ENCODE measurements around the gene ATP5F1B. TPM values are rescaled to one million over a fixed set of nuclear protein-coding genes. Genes with fewer than 3 reads are reported as not detected.

ATP5F1B gene
- total and polyA plus RNA-seq, 2 of the 13 experiments (the other 11 are each of a cell fraction or from before 2014, with no cell fraction given): 1,051 to 1,180 TPM

DNA sequence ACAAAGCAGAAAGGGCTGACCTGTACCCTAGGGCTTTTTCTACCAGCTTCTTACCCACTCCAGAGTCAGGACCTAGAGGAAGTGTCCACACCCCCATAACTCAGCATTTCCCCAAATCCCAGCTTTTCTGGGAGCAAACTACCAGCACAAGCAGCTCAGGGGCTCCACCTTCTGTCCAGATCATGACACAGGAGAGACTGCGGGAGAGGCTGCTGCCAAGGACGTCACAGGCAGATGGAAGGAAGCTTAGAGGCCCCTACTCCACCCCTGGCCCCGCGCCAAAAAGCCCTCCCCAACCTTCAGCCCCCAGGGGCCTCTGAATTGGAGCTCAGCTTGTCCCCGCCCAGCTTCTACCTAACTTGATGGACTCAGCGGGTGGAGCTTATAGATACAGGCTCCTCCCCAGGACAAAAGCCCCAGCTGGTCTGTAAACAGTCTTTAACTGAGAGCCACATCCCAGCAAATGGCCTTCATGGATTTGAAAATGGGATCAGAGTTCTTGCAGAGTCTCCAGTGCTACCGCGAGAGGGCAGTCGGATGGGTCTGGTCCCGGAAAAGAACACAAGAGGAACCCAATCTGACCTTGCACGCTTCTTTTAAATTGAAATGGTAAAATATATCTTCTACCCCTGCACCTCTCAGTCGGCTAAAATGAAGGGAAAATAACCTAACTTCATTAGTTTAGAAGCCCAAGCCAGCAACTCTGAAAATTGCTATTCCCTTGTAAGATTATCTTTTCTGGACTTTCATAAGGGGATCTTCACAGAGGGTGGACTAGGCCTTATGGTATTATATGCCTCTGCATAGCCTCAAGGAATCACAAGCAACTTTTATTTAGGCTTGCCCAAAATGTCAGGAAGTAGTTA is 8.9 kb downstream of the ATP5F1B start (continued):
- TF ChIP-seq HNRNPH1 (optimal IDR thresholded peaks at IDR 0.05; ENCODE audit: low read depth, low read length) (peak; percentile 31), ZNF496 (CRISPR knock-in tag; IDR thresholded peaks at IDR 0.05; ENCODE audit: insufficient replicate concordance) (no peak), MED8 (CRISPR knock-in tag; IDR thresholded peaks at IDR 0.05; ENCODE audit: insufficient replicate concordance) (no peak), TBL1XR1 (IDR thresholded peaks at IDR 0.05; ENCODE audit: borderline replicate concordance, low read length, partially characterized antibody) (peak; percentile 22), EZH2 (conservative IDR thresholded peaks at IDR 0.05; ENCODE audit: low read depth, low read length) (no peak), FOXA1 (IDR thresholded peaks at IDR 0.05) (no peak), FOXA1 (CRISPR knock-in tag; IDR thresholded peaks at IDR 0.05) (peak; percentile 81), MAZ (IDR thresholded peaks at IDR 0.05; ENCODE audit: borderline replicate concordance, low read depth, low read length) (peak; percentile 97), MAZ (CRISPR knock-in tag; IDR thresholded peaks at IDR 0.05; ENCODE audit: low read depth) (peak; percentile 80), RNF219 (CRISPR knock-in tag; IDR thresholded peaks at IDR 0.05) (no peak), ZFP37 (CRISPR knock-in tag; IDR thresholded peaks at IDR 0.05; ENCODE audit: borderline replicate concordance) (no peak), MTA3 (CRISPR knock-in tag; IDR thresholded peaks at IDR 0.05) (no peak), GMEB2 (CRISPR knock-in tag; IDR thresholded peaks at IDR 0.05; ENCODE audit: low read depth) (no peak), SYNCRIP (IDR thresholded peaks at IDR 0.05; ENCODE audit: insufficient read depth, low read depth, low read length) (no peak), ZNF709 (CRISPR knock-in tag; IDR thresholded peaks at IDR 0.05) (no peak), NFYC (CRISPR knock-in tag; IDR thresholded peaks at IDR 0.05) (peak; percentile 50), CC2D1A (CRISPR knock-in tag; IDR thresholded peaks at IDR 0.05) (no peak), TOE1 (CRISPR knock-in tag; IDR thresholded peaks at IDR 0.05) (0 out of 2 replicates have a peak, but pooled peaks have one; percentile 70), AKAP8 (CRISPR knock-in tag; IDR thresholded peaks at IDR 0.05) (no peak), ZNF552 (CRISPR knock-in tag; IDR thresholded peaks at IDR 0.05; ENCODE audit: borderline replicate concordance) (no peak; the same call in 1 of the 2 replicates), ZSCAN22 (CRISPR knock-in tag; IDR thresholded peaks at IDR 0.05) (no peak)
- TF ChIP-seq, protein P1, sequence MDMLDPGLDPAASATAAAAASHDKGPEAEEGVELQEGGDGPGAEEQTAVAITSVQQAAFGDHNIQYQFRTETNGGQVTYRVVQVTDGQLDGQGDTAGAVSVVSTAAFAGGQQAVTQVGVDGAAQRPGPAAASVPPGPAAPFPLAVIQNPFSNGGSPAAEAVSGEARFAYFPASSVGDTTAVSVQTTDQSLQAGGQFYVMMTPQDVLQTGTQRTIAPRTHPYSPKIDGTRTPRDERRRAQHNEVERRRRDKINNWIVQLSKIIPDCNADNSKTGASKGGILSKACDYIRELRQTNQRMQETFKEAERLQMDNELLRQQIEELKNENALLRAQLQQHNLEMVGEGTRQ (IDR thresholded peaks at IDR 0.05; ENCODE audit: low read depth, low read length): no peak
- TF ChIP-seq, protein P1 (CRISPR knock-in tag; IDR thresholded peaks at IDR 0.05; ENCODE audit: borderline replicate concordance): no peak
- TF ChIP-seq, protein P2, sequence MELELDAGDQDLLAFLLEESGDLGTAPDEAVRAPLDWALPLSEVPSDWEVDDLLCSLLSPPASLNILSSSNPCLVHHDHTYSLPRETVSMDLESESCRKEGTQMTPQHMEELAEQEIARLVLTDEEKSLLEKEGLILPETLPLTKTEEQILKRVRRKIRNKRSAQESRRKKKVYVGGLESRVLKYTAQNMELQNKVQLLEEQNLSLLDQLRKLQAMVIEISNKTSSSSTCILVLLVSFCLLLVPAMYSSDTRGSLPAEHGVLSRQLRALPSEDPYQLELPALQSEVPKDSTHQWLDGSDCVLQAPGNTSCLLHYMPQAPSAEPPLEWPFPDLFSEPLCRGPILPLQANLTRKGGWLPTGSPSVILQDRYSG (CRISPR knock-in tag; IDR thresholded peaks at IDR 0.05): no peak

Data from HepG2 (cell line).